Measurements from ENCODE around the gene BOLL. TPM values are rescaled to one million over a fixed set of nuclear protein-coding genes. Genes with fewer than 3 reads are reported as not detected.

The BOLL gene
- total RNA-seq, 2 experiments from 2014 or later = not detected

DNA sequence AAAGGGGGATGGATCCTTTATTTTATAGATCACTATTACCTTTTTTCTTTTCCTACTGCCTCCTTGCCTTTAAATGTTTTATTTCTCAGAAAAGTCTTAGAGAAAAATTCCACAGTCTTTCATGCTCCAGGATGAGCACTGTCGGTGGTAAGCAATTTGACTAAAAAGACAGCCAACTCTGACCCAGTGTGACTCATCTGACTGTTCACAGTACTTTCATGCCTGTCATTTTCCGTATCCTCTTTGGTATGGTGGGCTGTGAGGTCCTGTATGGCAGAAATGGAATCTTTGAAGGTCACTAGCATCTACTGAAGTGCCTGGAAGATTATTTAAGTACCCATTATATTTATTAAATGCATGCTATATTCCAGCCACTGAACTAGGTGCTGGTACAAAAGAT is 107.6 kb downstream of the BOLL start:
- ChIA-PET CTCF (no interaction called here), POLR2A (no interaction called here)
- DNase-seq = no peak
- H3K4me1 Mint-ChIP-seq = no peaks in the 10 kb centered on the region
- H3K27me3 Mint-ChIP-seq = peaks cover 24% of the 10 kb centered on the region
- H3K27ac Mint-ChIP-seq = no peak overlapping the region
- H3K9me3 Mint-ChIP-seq = no peaks in the 10 kb centered on the region
- no peaks in the 10 kb centered on the region for H3K36me3 Mint-ChIP-seq (ENCODE audit: low read depth)
- H3K4me3 Mint-ChIP-seq = no peak overlapping the region

- H3K27me3 Mint-ChIP-seq = peaks cover 23% of the 10 kb centered on the region
- no peak for DNase-seq
- H3K4me1 Mint-ChIP-seq = no peaks in the 10 kb centered on the region
- no peaks in the 10 kb centered on the region for H3K36me3 Mint-ChIP-seq (ENCODE audit: low read depth)
- ChIA-PET POLR2A (no interaction called here), CTCF (no interaction called here)
- H3K9me3 Mint-ChIP-seq = no peaks in the 10 kb centered on the region
- H3K27ac Mint-ChIP-seq = no peak overlapping the region
- H3K4me3 Mint-ChIP-seq = no peak overlapping the region
These were observed 108.1 kb downstream of the BOLL start for GRCh38 chr2:197677056-197677455.

Other genes starting within 250 kb of the BOLL start
- not detected for gene RFTN2, start 109.7 kb downstream of the BOLL start, total RNA-seq
- 10 to 100 TPM; 11.1 to 11.9 TPM for gene MARS2, start 80.0 kb downstream of the BOLL start, total RNA-seq
- 1 to 10 TPM; 1.6 to 1.8 TPM for gene PLCL1, start 19.3 kb upstream of the BOLL start, total RNA-seq